ENCODE results near the gene KATNB1. TPM values are rescaled to one million over a fixed set of nuclear protein-coding genes. Genes with fewer than 3 reads are reported as not detected.

KATNB1 gene
- total RNA-seq, 1 experiment from 2014 or later = 8.1 TPM

DNA sequence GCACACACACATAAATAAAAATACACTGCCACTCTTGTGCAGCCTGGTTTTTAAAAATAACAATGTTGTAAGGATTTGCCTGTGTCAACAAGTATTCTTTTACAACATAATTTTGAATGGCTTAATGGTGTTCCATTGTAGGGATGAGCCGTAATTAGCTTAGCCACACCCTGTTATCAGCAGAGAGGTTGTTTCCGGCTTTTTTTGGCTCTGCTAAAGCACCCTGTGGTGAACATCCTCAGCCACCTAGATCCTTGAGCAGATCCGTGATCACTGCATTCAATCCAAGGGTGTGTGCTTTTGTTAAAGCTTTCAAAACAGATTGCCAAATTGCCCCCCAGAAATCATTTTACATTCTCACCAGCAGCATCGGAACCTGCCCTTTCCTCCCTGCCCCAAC, 7.0 kb downstream of the KATNB1 start:
- DNase-seq (ENCODE audit: low read depth, low spot score) (no peak), ATAC-seq (no peak)
- no peaks in the 10 kb centered on the region for H3K27me3 ChIP-seq (ENCODE audit: control insufficient read depth, insufficient read depth, low read length)
- no peak overlapping the region for H3K4me3 ChIP-seq (ENCODE audit: low read depth in 2 of 2, low read length in 2 of 2)
- no peaks in the 10 kb centered on the region for H3K36me3 ChIP-seq (ENCODE audit: control insufficient read depth, insufficient read depth, low read length)
- intact Hi-C loops (cut with micrococcal nuclease; ENCODE audit: unreplicated experiment) = no loop called here
- TF ChIP-seq TCF7L2 (IDR thresholded peaks at IDR 0.05; ENCODE audit: low read depth, low read length) (no peak), CTCF (IDR thresholded peaks at IDR 0.05) (no peak), POLR2AphosphoS5 (IDR thresholded peaks at IDR 0.05; ENCODE audit: low read depth, low read length) (no peak), SIN3A (IDR thresholded peaks at IDR 0.05; ENCODE audit: borderline replicate concordance, insufficient read depth, low read depth, low read length) (no peak)
- TF ChIP-seq, protein P1, sequence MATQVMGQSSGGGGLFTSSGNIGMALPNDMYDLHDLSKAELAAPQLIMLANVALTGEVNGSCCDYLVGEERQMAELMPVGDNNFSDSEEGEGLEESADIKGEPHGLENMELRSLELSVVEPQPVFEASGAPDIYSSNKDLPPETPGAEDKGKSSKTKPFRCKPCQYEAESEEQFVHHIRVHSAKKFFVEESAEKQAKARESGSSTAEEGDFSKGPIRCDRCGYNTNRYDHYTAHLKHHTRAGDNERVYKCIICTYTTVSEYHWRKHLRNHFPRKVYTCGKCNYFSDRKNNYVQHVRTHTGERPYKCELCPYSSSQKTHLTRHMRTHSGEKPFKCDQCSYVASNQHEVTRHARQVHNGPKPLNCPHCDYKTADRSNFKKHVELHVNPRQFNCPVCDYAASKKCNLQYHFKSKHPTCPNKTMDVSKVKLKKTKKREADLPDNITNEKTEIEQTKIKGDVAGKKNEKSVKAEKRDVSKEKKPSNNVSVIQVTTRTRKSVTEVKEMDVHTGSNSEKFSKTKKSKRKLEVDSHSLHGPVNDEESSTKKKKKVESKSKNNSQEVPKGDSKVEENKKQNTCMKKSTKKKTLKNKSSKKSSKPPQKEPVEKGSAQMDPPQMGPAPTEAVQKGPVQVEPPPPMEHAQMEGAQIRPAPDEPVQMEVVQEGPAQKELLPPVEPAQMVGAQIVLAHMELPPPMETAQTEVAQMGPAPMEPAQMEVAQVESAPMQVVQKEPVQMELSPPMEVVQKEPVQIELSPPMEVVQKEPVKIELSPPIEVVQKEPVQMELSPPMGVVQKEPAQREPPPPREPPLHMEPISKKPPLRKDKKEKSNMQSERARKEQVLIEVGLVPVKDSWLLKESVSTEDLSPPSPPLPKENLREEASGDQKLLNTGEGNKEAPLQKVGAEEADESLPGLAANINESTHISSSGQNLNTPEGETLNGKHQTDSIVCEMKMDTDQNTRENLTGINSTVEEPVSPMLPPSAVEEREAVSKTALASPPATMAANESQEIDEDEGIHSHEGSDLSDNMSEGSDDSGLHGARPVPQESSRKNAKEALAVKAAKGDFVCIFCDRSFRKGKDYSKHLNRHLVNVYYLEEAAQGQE (IDR thresholded peaks at IDR 0.05; ENCODE audit: insufficient read depth in 1 of 2, low read depth in 2 of 2, low read length in 1 of 2) = no peak
- CTCF ChIA-PET = no interaction called here
- H3K9me3 ChIP-seq (ENCODE audit: control insufficient read depth, insufficient read depth, low read depth, low read length) = no peaks in the 10 kb centered on the region
- no peak overlapping the region for H3K27ac ChIP-seq (ENCODE audit: low read length)
- POLR2A ChIA-PET = no interaction called here
- H3K4me1 ChIP-seq (ENCODE audit: control insufficient read depth, insufficient read depth, low read length) = no peaks in the 10 kb centered on the region
- in situ Hi-C loops (cut with HindIII; ENCODE audit: low pct_unique_long_range_greater_than_20kb, low sequenced_read_pairs) = no loop called here
- BruUV-seq (replicated peaks) = no TSS peak

GRCh38 chr16:57743458-57743857, 7.9 kb downstream of the KATNB1 start:
- Histone ChIP-seq H3K36me3 (ENCODE audit: control insufficient read depth, insufficient read depth, low read length) (no peaks in the 10 kb centered on the region), H3K27ac (ENCODE audit: low read length) (no peak overlapping the region), H3K9me3 (ENCODE audit: control insufficient read depth, insufficient read depth, low read depth, low read length) (no peaks in the 10 kb centered on the region), H3K27me3 (ENCODE audit: control insufficient read depth, insufficient read depth, low read length) (no peaks in the 10 kb centered on the region), H3K4me1 (ENCODE audit: control insufficient read depth, insufficient read depth, low read length) (no peaks in the 10 kb centered on the region), H3K4me3 (ENCODE audit: low read depth in 2 of 2, low read length in 2 of 2) (no peak overlapping the region)
- ATAC-seq (no peak), DNase-seq (ENCODE audit: low read depth, low spot score) (no peak)
- no peak for TF ChIP-seq SIN3A (IDR thresholded peaks at IDR 0.05; ENCODE audit: borderline replicate concordance, insufficient read depth, low read depth, low read length)
- TF ChIP-seq CTCF (IDR thresholded peaks at IDR 0.05) = no peak
- TF ChIP-seq POLR2AphosphoS5 (IDR thresholded peaks at IDR 0.05; ENCODE audit: low read depth, low read length) = no peak
- no peak for TF ChIP-seq TCF7L2 (IDR thresholded peaks at IDR 0.05; ENCODE audit: low read depth, low read length)
- TF ChIP-seq, protein P1 (IDR thresholded peaks at IDR 0.05; ENCODE audit: insufficient read depth in 1 of 2, low read depth in 2 of 2, low read length in 1 of 2) = no peak
- in situ Hi-C loops (cut with HindIII; ENCODE audit: low pct_unique_long_range_greater_than_20kb, low sequenced_read_pairs) = no loop called here
- intact Hi-C loops (cut with micrococcal nuclease; ENCODE audit: unreplicated experiment) = no loop called here
- ChIA-PET CTCF (no interaction called here), POLR2A (no interaction called here)
- BruUV-seq (replicated peaks) = no TSS peak
